ENCODE measurements around the gene TP53RK. TPM values are rescaled to one million over a fixed set of nuclear protein-coding genes. Genes with fewer than 3 reads are reported as not detected.

Gene TP53RK
- total and polyA plus RNA-seq, 2 of the 13 experiments (the other 11 are each of a cell fraction or from before 2014, with no cell fraction given): 12.9 to 25.5 TPM

DNA sequence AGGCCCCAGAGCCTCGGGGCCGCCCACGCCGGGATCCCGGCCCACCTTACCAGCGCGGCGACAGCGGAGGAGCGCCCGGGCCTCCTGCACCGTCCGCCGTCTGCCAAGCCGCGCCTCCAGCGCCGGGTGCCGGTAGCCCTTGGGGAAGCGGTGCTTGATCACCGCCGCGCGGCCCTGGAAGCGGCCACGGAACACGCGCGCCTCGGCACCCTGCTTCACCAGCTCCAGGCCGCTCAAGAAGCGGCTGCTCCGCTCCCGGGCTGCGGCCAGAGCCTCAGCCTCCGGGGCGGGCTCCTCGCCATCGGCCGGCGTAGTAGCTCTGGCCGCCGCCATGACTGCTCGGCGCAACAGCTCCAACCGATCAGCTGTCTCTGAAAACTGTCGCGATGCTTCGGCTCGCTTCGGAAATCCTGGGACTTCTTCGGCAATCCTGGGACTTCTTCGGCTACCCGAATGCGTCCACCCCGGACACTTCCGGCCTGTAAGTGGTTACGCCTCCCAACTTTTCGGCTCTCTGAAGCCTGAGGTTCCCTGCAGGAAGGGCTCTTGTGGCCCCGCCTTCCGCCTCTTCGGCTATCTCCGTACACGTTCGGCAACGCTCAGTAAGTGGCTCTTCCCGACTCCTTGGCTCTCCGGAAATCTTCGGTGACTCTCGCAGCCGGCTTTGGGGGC, at the start of gene TP53RK (continued):
- TF ChIP-seq, protein P1, sequence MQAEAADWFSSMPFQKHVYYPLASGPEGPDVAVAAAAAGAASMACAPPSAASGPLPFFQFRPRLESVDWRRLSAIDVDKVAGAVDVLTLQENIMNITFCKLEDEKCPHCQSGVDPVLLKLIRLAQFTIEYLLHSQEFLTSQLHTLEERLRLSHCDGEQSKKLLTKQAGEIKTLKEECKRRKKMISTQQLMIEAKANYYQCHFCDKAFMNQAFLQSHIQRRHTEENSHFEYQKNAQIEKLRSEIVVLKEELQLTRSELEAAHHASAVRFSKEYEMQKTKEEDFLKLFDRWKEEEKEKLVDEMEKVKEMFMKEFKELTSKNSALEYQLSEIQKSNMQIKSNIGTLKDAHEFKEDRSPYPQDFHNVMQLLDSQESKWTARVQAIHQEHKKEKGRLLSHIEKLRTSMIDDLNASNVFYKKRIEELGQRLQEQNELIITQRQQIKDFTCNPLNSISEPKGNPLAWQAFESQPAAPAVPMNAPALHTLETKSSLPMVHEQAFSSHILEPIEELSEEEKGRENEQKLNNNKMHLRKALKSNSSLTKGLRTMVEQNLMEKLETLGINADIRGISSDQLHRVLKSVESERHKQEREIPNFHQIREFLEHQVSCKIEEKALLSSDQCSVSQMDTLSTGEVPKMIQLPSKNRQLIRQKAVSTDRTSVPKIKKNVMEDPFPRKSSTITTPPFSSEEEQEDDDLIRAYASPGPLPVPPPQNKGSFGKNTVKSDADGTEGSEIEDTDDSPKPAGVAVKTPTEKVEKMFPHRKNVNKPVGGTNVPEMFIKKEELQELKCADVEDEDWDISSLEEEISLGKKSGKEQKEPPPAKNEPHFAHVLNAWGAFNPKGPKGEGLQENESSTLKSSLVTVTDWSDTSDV (CRISPR knock-in tag; IDR thresholded peaks at IDR 0.05): peak; percentile 74; the same call in 1 of the 2 replicates
- TF ChIP-seq RBFOX2 (IDR thresholded peaks at IDR 0.05; ENCODE audit: low read depth, low read length) (peak; percentile 97), IKZF4 (CRISPR knock-in tag; IDR thresholded peaks at IDR 0.05; ENCODE audit: borderline replicate concordance, low read depth, not compliant biosample characterization) (no peak), MED8 (CRISPR knock-in tag; IDR thresholded peaks at IDR 0.05; ENCODE audit: insufficient replicate concordance) (peak; percentile 57), HNRNPUL1 (IDR thresholded peaks at IDR 0.05; ENCODE audit: low read depth, low read length) (no peak), DMAP1 (CRISPR knock-in tag; IDR thresholded peaks at IDR 0.05) (peak; percentile 87), TARDBP (CRISPR knock-in tag; IDR thresholded peaks at IDR 0.05) (peak; percentile 45; the same call in 1 of the 2 replicates), HCFC1 (IDR thresholded peaks at IDR 0.05; ENCODE audit: low read depth, low read length) (no peak; the same call in 1 of the 2 replicates), ZNF552 (CRISPR knock-in tag; IDR thresholded peaks at IDR 0.05; ENCODE audit: borderline replicate concordance) (0 out of 2 replicates have a peak, but pooled peaks have one; percentile 37), ZNF264 (CRISPR knock-in tag; IDR thresholded peaks at IDR 0.05) (peak; percentile 72), TOPORS (CRISPR knock-in tag; IDR thresholded peaks at IDR 0.05) (no peak), ETV5 (CRISPR knock-in tag; IDR thresholded peaks at IDR 0.05; ENCODE audit: borderline replicate concordance) (peak; percentile 92), ZNF24 (IDR thresholded peaks at IDR 0.05) (no peak), NFYB (CRISPR knock-in tag; IDR thresholded peaks at IDR 0.05) (no peak), MED13 (CRISPR knock-in tag; IDR thresholded peaks at IDR 0.05) (peak; percentile 86; the same call in 1 of the 2 replicates), ERF (CRISPR knock-in tag; IDR thresholded peaks at IDR 0.05) (peak; percentile 93; the same call in 1 of the 2 replicates), NFATC3 (CRISPR knock-in tag; IDR thresholded peaks at IDR 0.05) (peak; percentile 98), ZNF354B (CRISPR knock-in tag; IDR thresholded peaks at IDR 0.05) (no peak), MTF1 (CRISPR knock-in tag; IDR thresholded peaks at IDR 0.05) (peak; percentile 74), ZNF34 (CRISPR knock-in tag; IDR thresholded peaks at IDR 0.05; ENCODE audit: borderline replicate concordance) (no peak), ZNF317 (CRISPR knock-in tag; IDR thresholded peaks at IDR 0.05) (no peak), ATAD3A (CRISPR knock-in tag; IDR thresholded peaks at IDR 0.05) (no peak; the same call in 1 of the 2 replicates)
- TF ChIP-seq, protein P2, sequence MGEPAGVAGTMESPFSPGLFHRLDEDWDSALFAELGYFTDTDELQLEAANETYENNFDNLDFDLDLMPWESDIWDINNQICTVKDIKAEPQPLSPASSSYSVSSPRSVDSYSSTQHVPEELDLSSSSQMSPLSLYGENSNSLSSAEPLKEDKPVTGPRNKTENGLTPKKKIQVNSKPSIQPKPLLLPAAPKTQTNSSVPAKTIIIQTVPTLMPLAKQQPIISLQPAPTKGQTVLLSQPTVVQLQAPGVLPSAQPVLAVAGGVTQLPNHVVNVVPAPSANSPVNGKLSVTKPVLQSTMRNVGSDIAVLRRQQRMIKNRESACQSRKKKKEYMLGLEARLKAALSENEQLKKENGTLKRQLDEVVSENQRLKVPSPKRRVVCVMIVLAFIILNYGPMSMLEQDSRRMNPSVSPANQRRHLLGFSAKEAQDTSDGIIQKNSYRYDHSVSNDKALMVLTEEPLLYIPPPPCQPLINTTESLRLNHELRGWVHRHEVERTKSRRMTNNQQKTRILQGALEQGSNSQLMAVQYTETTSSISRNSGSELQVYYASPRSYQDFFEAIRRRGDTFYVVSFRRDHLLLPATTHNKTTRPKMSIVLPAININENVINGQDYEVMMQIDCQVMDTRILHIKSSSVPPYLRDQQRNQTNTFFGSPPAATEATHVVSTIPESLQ (CRISPR knock-in tag; conservative IDR thresholded peaks at IDR 0.05): 0 out of 2 replicates have a peak, but pooled peaks have one; percentile 50
- TF ChIP-seq, protein P3, sequence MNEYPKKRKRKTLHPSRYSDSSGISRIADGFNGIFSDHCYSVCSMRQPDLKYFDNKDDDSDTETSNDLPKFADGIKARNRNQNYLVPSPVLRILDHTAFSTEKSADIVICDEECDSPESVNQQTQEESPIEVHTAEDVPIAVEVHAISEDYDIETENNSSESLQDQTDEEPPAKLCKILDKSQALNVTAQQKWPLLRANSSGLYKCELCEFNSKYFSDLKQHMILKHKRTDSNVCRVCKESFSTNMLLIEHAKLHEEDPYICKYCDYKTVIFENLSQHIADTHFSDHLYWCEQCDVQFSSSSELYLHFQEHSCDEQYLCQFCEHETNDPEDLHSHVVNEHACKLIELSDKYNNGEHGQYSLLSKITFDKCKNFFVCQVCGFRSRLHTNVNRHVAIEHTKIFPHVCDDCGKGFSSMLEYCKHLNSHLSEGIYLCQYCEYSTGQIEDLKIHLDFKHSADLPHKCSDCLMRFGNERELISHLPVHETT (CRISPR knock-in tag; conservative IDR thresholded peaks at IDR 0.05): peak; percentile 65; the same call in 1 of the 2 replicates

Data from HepG2 (cell line).